Neural cell (in vitro differentiated cells): ENCODE measurements around the gene LYPLA2. TPM values are rescaled to one million over a fixed set of nuclear protein-coding genes. Genes with fewer than 3 reads are reported as not detected.

ENCODE experiments used
- H2AFZ ChIP-seq: fragments of 200-600, 300-800 bp; sonication (generic), shearing (Covaris generic); 2 replicates; pipeline ENCODE4 v1.6.0; 2014; ENCODE audit warnings: low read depth, mild to moderate bottlenecking, antibody characterized with exemption, low read length, moderate library complexity
- H3F3A ChIP-seq: fragments of 200-600 bp; shearing (Covaris generic); 2 replicates; pipeline ENCODE4 v1.6.1; 2016; ENCODE audit warnings: mild to moderate bottlenecking, moderate library complexity, mixed read lengths, antibody characterized with exemption, low read length; ENCODE audit not compliant: insufficient read depth, poor library complexity, severe bottlenecking
- H3K27ac ChIP-seq: fragments of 200-600, 300-800 bp; sonication (generic), shearing (Covaris generic); 2 replicates; pipeline ENCODE4 v1.5.1; 2014; ENCODE audit warnings: mild to moderate bottlenecking, low read length, moderate library complexity
- H3K27me3 ChIP-seq: fragments of 300-800, 200-600 bp; sonication (generic), shearing (Covaris generic); 2 replicates; pipeline ENCODE4 v1.6.0; 2014; ENCODE audit warnings: mild to moderate bottlenecking, low read depth, low read length, moderate library complexity; ENCODE audit not compliant: insufficient read depth
- H3K36me3 ChIP-seq: fragments of 300-800, 200-600 bp; sonication (generic), shearing (Covaris generic); 2 replicates; pipeline ENCODE4 v1.5.1; 2014; ENCODE audit warnings: mild to moderate bottlenecking, antibody characterized with exemption, low read length, moderate library complexity; ENCODE audit not compliant: insufficient read depth
- H3K4me2 ChIP-seq: fragments of 300-800, 200-600 bp; sonication (generic), shearing (Covaris generic); 2 replicates; pipeline ENCODE4 v1.6.0; 2014; ENCODE audit warnings: mild to moderate bottlenecking, low read length
- H3K4me3 ChIP-seq: fragments of 300-800, 200-600 bp; sonication (generic), shearing (Covaris generic); 2 replicates; pipeline ENCODE4 v1.5.1; 2014; ENCODE audit warnings: mild to moderate bottlenecking, low read length, moderate library complexity
- H3K79me2 ChIP-seq: fragments of 200-600 bp; shearing (Covaris generic); replicated peaks from 2 replicates; pipeline ENCODE4 v1.6.0; 2014; ENCODE audit warnings: mild to moderate bottlenecking, low read length, moderate library complexity; ENCODE audit not compliant: insufficient read depth
- H3K9ac ChIP-seq: fragments of 300-800, 200-600 bp; sonication (generic), shearing (Covaris generic); 2 replicates; pipeline ENCODE4 v1.6.1; 2016; ENCODE audit warnings: mild to moderate bottlenecking, low read length, mixed read lengths
- H3K9me2 ChIP-seq: fragments of 200-600 bp; shearing (Covaris generic); 2 replicates; pipeline ENCODE4 v1.6.1; 2016; ENCODE audit warnings: mild to moderate bottlenecking, low read length, mixed read lengths; ENCODE audit not compliant: insufficient read depth
- H3K9me3 ChIP-seq: fragments of 200-600, 300-800 bp; sonication (generic), shearing (Covaris generic); 2 replicates; pipeline ENCODE4 v1.6.1; 2016; ENCODE audit warnings: mild to moderate bottlenecking, mixed run types, low read length, moderate library complexity, mixed read lengths
- H4K20me1 ChIP-seq: fragments of 200-600 bp; shearing (Covaris generic); 2 replicates; pipeline ENCODE4 v1.6.1; 2016; ENCODE audit warnings: mild to moderate bottlenecking, mixed run types; ENCODE audit not compliant: insufficient read depth
- CTCF ChIP-seq: fragments of 450-650 bp; IDR thresholded peaks from 2 replicates; pipeline ENCODE4 v1.5.1; 2014; ENCODE audit warnings: antibody characterized with exemption, mild to moderate bottlenecking, moderate library complexity; ENCODE audit not compliant: poor library complexity, severe bottlenecking
- EP300 ChIP-seq: fragments of 450-650 bp; conservative IDR thresholded peaks from 2 replicates; pipeline ENCODE4 v1.6.1; 2014; ENCODE audit warnings: antibody characterized with exemption, mild to moderate bottlenecking, moderate library complexity; ENCODE audit not compliant: poor library complexity, severe bottlenecking
- EZH2 ChIP-seq: fragments of 200-600, 300-800 bp; shearing (Covaris generic), sonication (generic); IDR thresholded peaks from 2 replicates; pipeline ENCODE4 v1.6.1; 2014; ENCODE audit warnings: antibody characterized with exemption, low read length, borderline replicate concordance, mild to moderate bottlenecking; ENCODE audit not compliant: insufficient read depth, poor library complexity, severe bottlenecking
- MXI1 ChIP-seq: fragments of 450-650 bp; conservative IDR thresholded peaks from 2 replicates; pipeline ENCODE4 v1.6.1; 2014; ENCODE audit warnings: antibody characterized with exemption, mild to moderate bottlenecking; ENCODE audit not compliant: poor library complexity, severe bottlenecking
- POLR2AphosphoS5 ChIP-seq: IDR thresholded peaks from 2 replicates; pipeline ENCODE4 v1.6.1; 2012
- RAD21 ChIP-seq: fragments of 450-650 bp; conservative IDR thresholded peaks from 2 replicates; pipeline ENCODE4 v1.6.1; 2014; ENCODE audit warnings: antibody characterized with exemption, mild to moderate bottlenecking, moderate library complexity
- REST ChIP-seq: IDR thresholded peaks from 2 replicates; pipeline ENCODE4 v1.6.1; 2012; ENCODE audit warnings: borderline replicate concordance
- SMC3 ChIP-seq: fragments of 450-650 bp; conservative IDR thresholded peaks from 2 replicates; pipeline ENCODE4 v1.6.1; 2014; ENCODE audit warnings: antibody characterized with exemption, mild to moderate bottlenecking, moderate library complexity; ENCODE audit not compliant: poor library complexity
- TAF1 ChIP-seq: IDR thresholded peaks from 2 replicates; pipeline ENCODE4 v1.6.1; 2012; ENCODE audit warnings: low read depth
- polyA plus RNA-seq: library from polyadenylated mRNA; depleted of rRNA; stranded (reverse); fragments of >200 nt; gene quantifications from 2 replicates; pipeline ENCODE4 v1.2.3, GENCODE V29; 2014

LYPLA2 gene
- polyA plus RNA-seq, 1 donor from 2014 or later, result 107 TPM

GRCh38 chr1:23795676-23796465 lies 4.9 kb downstream of the LYPLA2 start:
- Histone ChIP-seq H3K4me3 (no peak overlapping the region), H4K20me1 (no peaks in the 10 kb centered on the region), H2AFZ (no peak overlapping the region), H3K9ac (no peak overlapping the region), H3K27ac (no peak overlapping the region), H3K27me3 (no peaks in the 10 kb centered on the region), H3K9me3 (no peaks in the 10 kb centered on the region), H3K4me2 (no peak overlapping the region), H3F3A (no peaks in the 10 kb centered on the region), H3K9me2 (no peaks in the 10 kb centered on the region), H3K36me3 (peaks cover 4% of the 10 kb centered on the region), H3K79me2 (peaks cover 18% of the 10 kb centered on the region)
- TF ChIP-seq EP300 (no peak), CTCF (no peak), TAF1 (no peak), RAD21 (no peak), EZH2 (no peak), SMC3 (no peak), MXI1 (no peak), REST (no peak), POLR2AphosphoS5 (no peak)

- no peaks in the 10 kb centered on the region for H3K27me3 ChIP-seq
- no peak overlapping the region for H3K9ac ChIP-seq
- no peak overlapping the region for H3K4me3 ChIP-seq
- H3K27ac ChIP-seq, result no peak overlapping the region
- TF ChIP-seq RAD21 (no peak), POLR2AphosphoS5 (no peak), TAF1 (no peak), SMC3 (no peak), MXI1 (no peak), EP300 (no peak), EZH2 (no peak), CTCF (no peak)
- H3K9me3 ChIP-seq, result no peaks in the 10 kb centered on the region
- no peak overlapping the region for H2AFZ ChIP-seq
- H3K79me2 ChIP-seq, result peaks cover 13% of the 10 kb centered on the region
- H3K9me2 ChIP-seq, result no peaks in the 10 kb centered on the region
- H3K36me3 ChIP-seq, result peaks cover 4% of the 10 kb centered on the region
- H4K20me1 ChIP-seq, result no peaks in the 10 kb centered on the region
- H3K4me2 ChIP-seq, result no peak overlapping the region
- no peaks in the 10 kb centered on the region for H3F3A ChIP-seq
Measured at GRCh38 chr1:23796466-23797271, 5.7 kb downstream of the LYPLA2 start.
